ENCODE measurements around the gene KLF3. TPM values are rescaled to one million over a fixed set of nuclear protein-coding genes. Genes with fewer than 3 reads are reported as not detected.

The KLF3 gene
- total and polyA plus RNA-seq, 4 donors, result 14.7 to 53.6 (median 39.2) TPM

DNA sequence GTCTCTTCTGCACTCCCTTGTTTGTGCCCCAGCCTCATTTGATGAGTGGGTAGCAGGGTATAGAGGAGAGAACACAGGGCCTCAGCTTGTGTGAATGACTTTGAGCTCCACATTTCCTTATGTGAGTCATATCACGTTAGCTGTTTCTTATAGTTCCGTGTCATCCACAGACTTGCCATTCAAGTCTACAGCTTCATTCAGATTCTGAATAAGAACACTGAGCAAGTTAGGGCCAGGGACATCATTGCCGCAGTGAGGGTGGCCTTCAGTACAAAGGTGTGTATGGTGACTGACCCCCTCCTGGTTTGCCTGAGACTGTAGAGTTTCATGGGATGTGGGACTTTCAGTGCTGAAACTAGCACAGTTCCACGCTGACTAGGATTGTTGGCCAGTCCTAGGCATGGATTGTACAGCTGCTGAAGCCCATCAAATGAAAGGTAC lies 23.6 kb downstream of the KLF3 start:
- Histone ChIP-seq H3K9me3 (ENCODE audit: control insufficient read depth in 4 of 4, insufficient read depth in 3 of 4, low read length in 3 of 4) (no peaks in the 10 kb centered on the region), H3K4me3 (no peak overlapping the region), H3K27ac (ENCODE audit: low read depth in 1 of 2, low read length in 1 of 2) (peak overlapping the region in 1 of 2 donors; percentile 15), H3K9ac (ENCODE audit: insufficient read depth in 1 of 2, low read length in 2 of 2) (no peak overlapping the region), H3K27me3 (ENCODE audit: control insufficient read depth in 3 of 3, insufficient read depth in 3 of 3, low read length in 2 of 3) (no peaks in the 10 kb centered on the region), H3K4me1 (ENCODE audit: control insufficient read depth in 5 of 5, insufficient read depth in 5 of 5, low read length in 5 of 5) (peaks cover 3 to 34% (median 20%) of the 10 kb centered on the region in 5 donors), H3K36me3 (ENCODE audit: control insufficient read depth in 4 of 4, insufficient read depth in 4 of 4, low read length in 4 of 4) (peaks cover 28 to 44% (median 30%) of the 10 kb centered on the region in 4 donors)
- TF ChIP-seq, protein P1, sequence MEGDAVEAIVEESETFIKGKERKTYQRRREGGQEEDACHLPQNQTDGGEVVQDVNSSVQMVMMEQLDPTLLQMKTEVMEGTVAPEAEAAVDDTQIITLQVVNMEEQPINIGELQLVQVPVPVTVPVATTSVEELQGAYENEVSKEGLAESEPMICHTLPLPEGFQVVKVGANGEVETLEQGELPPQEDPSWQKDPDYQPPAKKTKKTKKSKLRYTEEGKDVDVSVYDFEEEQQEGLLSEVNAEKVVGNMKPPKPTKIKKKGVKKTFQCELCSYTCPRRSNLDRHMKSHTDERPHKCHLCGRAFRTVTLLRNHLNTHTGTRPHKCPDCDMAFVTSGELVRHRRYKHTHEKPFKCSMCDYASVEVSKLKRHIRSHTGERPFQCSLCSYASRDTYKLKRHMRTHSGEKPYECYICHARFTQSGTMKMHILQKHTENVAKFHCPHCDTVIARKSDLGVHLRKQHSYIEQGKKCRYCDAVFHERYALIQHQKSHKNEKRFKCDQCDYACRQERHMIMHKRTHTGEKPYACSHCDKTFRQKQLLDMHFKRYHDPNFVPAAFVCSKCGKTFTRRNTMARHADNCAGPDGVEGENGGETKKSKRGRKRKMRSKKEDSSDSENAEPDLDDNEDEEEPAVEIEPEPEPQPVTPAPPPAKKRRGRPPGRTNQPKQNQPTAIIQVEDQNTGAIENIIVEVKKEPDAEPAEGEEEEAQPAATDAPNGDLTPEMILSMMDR (IDR thresholded peaks at IDR 0.05; ENCODE audit: control extremely low read depth, extremely low read depth), result no peak
- no peak for DNase-seq
- WGBS, 2 donors, result 73 to 80% methylated on average over 4 of the region's 4 CpGs
- no peak for ATAC-seq (ENCODE audit: insufficient read depth, low FRiP score)

GRCh38 chr4:38688676-38689355 lies 24.8 kb downstream of the KLF3 start:
- 90 to 93% methylated on average over 26 of the region's 26 CpGs for WGBS, 2 donors

GRCh38 chr4:38691251-38692008 lies 27.4 kb downstream of the KLF3 start:
- H3K36me3 ChIP-seq (ENCODE audit: control insufficient read depth in 4 of 4, insufficient read depth in 4 of 4, low read length in 4 of 4), result peaks cover 30 to 60% (median 49%) of the 10 kb centered on the region in 4 donors

More at GRCh38 chr4:38688676-38689355, 24.8 kb downstream of the KLF3 start:
- TF ChIP-seq, protein P1 (IDR thresholded peaks at IDR 0.05; ENCODE audit: control extremely low read depth, extremely low read depth), result no peak
- peaks cover 3 to 34% (median 20%) of the 10 kb centered on the region in 5 donors for H3K4me1 ChIP-seq (ENCODE audit: control insufficient read depth in 5 of 5, insufficient read depth in 5 of 5, low read length in 5 of 5)
- H3K36me3 ChIP-seq (ENCODE audit: control insufficient read depth in 4 of 4, insufficient read depth in 4 of 4, low read length in 4 of 4), result peaks cover 28 to 47% (median 30%) of the 10 kb centered on the region in 4 donors
- DNase-seq, result no peak
- H3K9me3 ChIP-seq (ENCODE audit: control insufficient read depth in 4 of 4, insufficient read depth in 3 of 4, low read length in 3 of 4), result no peaks in the 10 kb centered on the region
- no peak overlapping the region for H3K4me3 ChIP-seq
- no peak overlapping the region for H3K27ac ChIP-seq (ENCODE audit: low read depth in 1 of 2, low read length in 1 of 2)
- no peak for ATAC-seq (ENCODE audit: insufficient read depth, low FRiP score)
- H3K27me3 ChIP-seq (ENCODE audit: control insufficient read depth in 3 of 3, insufficient read depth in 3 of 3, low read length in 2 of 3), result no peaks in the 10 kb centered on the region
- H3K9ac ChIP-seq (ENCODE audit: insufficient read depth in 1 of 2, low read length in 2 of 2), result no peak overlapping the region

More at GRCh38 chr4:38691251-38692008, 27.4 kb downstream of the KLF3 start:
- no peak overlapping the region for H3K9ac ChIP-seq (ENCODE audit: insufficient read depth in 1 of 2, low read length in 2 of 2)
- H3K4me3 ChIP-seq, result no peak overlapping the region
- H3K27me3 ChIP-seq (ENCODE audit: control insufficient read depth in 3 of 3, insufficient read depth in 3 of 3, low read length in 2 of 3), result no peaks in the 10 kb centered on the region
- DNase-seq, result peak in 2 of 3 donors; percentile 58 to 78
- no peaks in the 10 kb centered on the region for H3K9me3 ChIP-seq (ENCODE audit: control insufficient read depth in 4 of 4, insufficient read depth in 3 of 4, low read length in 3 of 4)
- no peak for ATAC-seq (ENCODE audit: insufficient read depth, low FRiP score)
- H3K27ac ChIP-seq (ENCODE audit: low read depth in 1 of 2, low read length in 1 of 2), result peak overlapping the region; percentile 32 to 50
- peaks cover 2 to 27% (median 13%) of the 10 kb centered on the region in 5 donors for H3K4me1 ChIP-seq (ENCODE audit: control insufficient read depth in 5 of 5, insufficient read depth in 5 of 5, low read length in 5 of 5)
- TF ChIP-seq, protein P1 (IDR thresholded peaks at IDR 0.05; ENCODE audit: control extremely low read depth, extremely low read depth), result no peak
- WGBS, 2 donors, result 60 to 67% methylated on average over 9 of the region's 9 CpGs

All from lung (tissue), 12 donors.